Measurements from ENCODE around the gene PDE6H.
A peak's percentile ranks its signal among the peaks of the same experiment; 100 is the strongest.

PDE6H gene

GRCh38 chr12:14952299-14952921 is 20.4 kb upstream of the PDE6H start:
- DNase-seq, result peak; percentile 86

DNA sequence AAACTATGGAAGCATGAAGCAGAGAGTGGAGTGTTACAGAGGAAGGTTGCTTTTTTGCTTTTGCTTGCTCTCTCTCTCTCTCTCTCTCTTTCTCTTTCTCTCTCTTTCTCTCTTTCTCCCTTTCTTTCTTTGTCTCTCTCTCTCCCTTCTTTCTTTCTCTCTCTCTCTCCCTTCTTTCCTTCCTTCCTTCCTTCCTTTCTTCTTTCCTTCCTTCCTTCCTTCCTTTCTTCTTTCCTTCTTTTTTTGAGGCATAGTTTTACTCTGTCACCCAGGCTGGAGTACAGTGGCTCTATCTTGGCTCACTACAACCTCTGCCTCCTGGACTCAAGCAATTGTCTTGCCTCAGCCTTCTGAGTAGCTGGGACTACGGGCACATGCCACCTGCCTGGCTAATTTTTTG is 19.1 kb upstream of the PDE6H start:
- DNase-seq, result no peak

- no peak for DNase-seq
These were observed 18.6 kb upstream of the PDE6H start for GRCh38 chr12:14954269-14954668.

GRCh38 chr12:14956024-14956891 is 16.6 kb upstream of the PDE6H start:
- no peak for DNase-seq

GRCh38 chr12:14956905-14957304 is 15.9 kb upstream of the PDE6H start:
- no peak for DNase-seq

GRCh38 chr12:14957551-14958168 is 15.2 kb upstream of the PDE6H start:
- DNase-seq, result no peak

DNA sequence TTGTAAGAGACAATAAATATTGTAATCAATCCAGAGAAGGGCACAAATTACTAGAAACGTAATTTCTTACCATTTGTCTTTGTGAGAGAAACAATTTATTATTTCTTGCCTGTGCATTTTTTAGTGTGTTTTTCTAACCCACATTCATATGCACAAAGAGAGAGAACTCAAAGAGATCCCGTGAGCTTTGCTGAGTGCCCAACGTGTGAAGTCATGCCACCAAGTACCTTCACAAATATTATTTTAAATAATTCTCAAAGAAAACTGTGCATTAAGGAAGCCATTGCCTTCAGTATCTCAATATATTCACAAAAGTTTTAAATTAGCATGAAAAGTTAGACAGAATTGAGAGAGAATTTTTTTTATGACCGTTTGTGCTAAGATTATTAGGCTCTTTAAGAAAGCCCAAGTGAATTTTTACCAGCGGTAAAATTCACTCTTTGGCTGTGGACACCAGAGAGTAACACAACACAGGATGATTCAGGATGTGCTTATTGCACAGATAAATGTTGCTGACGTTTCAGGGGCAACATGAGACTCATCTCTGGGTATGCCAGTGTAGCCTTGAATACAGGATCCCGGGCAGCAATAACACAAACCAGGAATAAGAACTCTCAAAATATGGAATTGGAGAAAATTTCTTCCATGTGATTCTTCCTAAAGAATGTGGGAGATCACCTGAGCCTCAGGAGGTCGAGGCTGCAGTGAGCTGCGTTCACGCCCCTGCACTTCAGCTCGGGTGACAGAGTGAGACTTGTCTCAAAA is 14.3 kb upstream of the PDE6H start:
- no peak for DNase-seq

GRCh38 chr12:14959126-14959440 is 13.8 kb upstream of the PDE6H start:
- no peak for DNase-seq

GRCh38 chr12:14959463-14959862 is 13.4 kb upstream of the PDE6H start:
- DNase-seq, result no peak

GRCh38 chr12:14959916-14960496 is 12.8 kb upstream of the PDE6H start:
- DNase-seq, result no peak

GRCh38 chr12:14960548-14961465 is 12.0 kb upstream of the PDE6H start:
- DNase-seq, result peak; percentile 82

GRCh38 chr12:14961466-14962152 is 11.2 kb upstream of the PDE6H start, which contains the start of gene ARHGDIB:
TSS of gene ARHGDIB (minus strand) at chr12:14961601. CDS start at chr12:14950712, 10,889 bp downstream.
- peak; percentile 48 for DNase-seq

DNA sequence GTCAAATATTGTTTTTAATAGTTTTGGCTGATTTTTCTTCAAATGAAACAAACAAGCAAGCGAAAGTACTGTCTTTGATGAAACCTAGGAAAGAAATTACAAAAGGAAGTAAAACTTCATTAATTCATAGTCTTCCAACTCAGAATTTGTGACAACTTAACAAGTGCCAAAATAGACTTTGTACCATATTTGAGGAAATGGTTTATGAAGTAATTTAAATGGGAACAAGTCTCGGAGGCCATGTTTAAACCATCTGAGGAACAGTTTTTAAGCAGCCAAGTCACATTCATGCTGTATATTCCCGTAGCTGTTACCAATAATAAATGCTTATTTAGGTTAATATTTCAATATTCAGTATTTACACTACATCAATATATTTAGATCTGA is 10.7 kb upstream of the PDE6H start:
- DNase-seq, result no peak

DNA sequence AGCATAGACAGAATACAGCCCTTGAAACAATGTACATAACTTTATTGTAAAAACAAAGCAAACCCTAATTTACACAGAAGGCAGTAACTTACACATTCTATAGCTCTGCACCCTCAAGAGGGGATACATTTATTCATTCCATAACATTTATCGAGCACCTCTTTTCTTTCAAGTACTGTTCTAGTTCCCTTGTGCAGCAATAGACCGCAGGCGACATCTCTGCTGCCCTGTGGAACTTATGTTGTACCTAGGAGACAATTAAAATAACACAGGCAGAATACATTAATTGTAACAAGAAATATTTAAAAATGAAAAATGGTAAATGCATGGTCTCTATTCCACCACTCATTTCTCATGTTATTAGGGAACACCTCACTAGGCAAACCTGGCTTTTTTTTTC is 10.0 kb upstream of the PDE6H start:
- DNase-seq, result no peak

- DNase-seq, result no peak
These were observed 9.3 kb upstream of the PDE6H start for GRCh38 chr12:14963520-14963919.

DNA sequence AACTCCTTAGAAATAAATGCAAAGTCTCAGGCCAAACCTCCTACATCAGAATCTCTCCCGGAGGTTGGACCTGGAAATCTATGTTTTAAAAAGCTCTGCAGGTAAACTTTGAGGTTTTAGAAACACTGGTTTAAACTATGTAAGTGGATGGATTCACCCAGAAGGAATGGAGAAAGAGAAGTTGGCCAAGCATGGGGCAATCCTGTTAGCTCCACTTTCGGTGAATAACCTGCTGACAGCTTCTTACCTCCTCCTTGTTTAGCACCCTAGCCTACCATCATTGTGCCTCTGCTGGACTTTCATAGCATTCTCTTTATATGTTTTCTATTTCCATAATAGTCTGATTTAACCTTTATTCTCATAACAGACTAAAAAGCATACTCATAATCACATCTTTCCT is 8.4 kb upstream of the PDE6H start:
- DNase-seq, result no peak

- peak; percentile 29 for DNase-seq
These were observed 7.6 kb upstream of the PDE6H start for GRCh38 chr12:14965221-14965620.

- no peak for DNase-seq
These were observed 4.4 kb upstream of the PDE6H start for GRCh38 chr12:14968478-14968877.

GRCh38 chr12:14970473-14970872 is 2.4 kb upstream of the PDE6H start:
- no peak for DNase-seq

- no peak for DNase-seq
These were observed 1.8 kb downstream of the PDE6H start for GRCh38 chr12:14974633-14975032.

DNA sequence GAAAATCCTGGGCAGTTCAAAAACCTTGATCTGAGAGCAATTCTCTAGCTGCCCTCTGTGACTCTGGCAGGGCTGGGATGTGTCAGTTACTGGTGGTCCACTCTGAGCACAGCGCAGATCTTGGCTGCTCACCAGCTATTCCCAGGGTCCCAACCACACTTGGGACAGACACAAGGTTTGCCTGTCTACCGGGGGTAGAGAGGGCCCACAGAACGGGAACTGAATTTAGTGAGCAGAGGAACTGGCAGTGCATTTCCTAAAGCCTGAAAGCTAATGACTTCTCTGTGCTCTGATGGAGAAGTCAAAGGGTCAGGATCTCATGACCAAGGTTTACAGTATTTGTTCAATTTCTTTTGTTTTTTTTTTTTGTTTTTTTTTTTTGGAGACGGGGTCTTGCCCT is 2.6 kb downstream of the PDE6H start:
- no peak for DNase-seq
